GM12891 (cell line): Measurements from ENCODE around the gene TPD52L1.

Experiments
- POLR2A ChIP-seq: IDR thresholded peaks from 2 replicates; pipeline ENCODE4 v1.6.1; 2011; ENCODE audit warnings: low read depth, low read length, control low read depth
- POU2F2 ChIP-seq: IDR thresholded peaks from 2 replicates; pipeline ENCODE4 v1.6.1; 2011; ENCODE audit warnings: low read depth, mild to moderate bottlenecking, control low read depth, low read length, moderate library complexity
- SPI1 ChIP-seq: IDR thresholded peaks from 2 replicates; pipeline ENCODE4 v1.6.1; 2011; ENCODE audit warnings: low read depth, low read length, control low read depth

- TF ChIP-seq POLR2A: no peak
- no peak for TF ChIP-seq SPI1
- no peak for TF ChIP-seq POU2F2
Observed at GRCh38 chr6:125306756-125307149, 153.2 kb downstream of the TPD52L1 start.
